Activated B cell treated with CpG ODN at 0.5 μM for 24 hours (primary cell): ENCODE results near the gene ZNF514. TPM values are rescaled to one million over a fixed set of nuclear protein-coding genes. Genes with fewer than 3 reads are reported as not detected.
"Not testable (repeated sequence)": the region's sequence is repeated elsewhere in the genome, so short reads cannot be mapped to it uniquely, and the experiment has no call there.

Source experiments
- ATAC-seq: fragments of 200-7000 bp; cut with Tn5 transposase; one replicate; pipeline ENCODE4 v1.10.0; 2021; ENCODE audit warnings: low read depth, mild to moderate bottlenecking, moderate library complexity
- CTCF ChIA-PET: fragments of 350-600 bp; sonication (Branson Sonifier 250); formaldehyde crosslinking; loops from one replicate; lab custom pipeline; 2021; ENCODE audit warnings: antibody characterized with exemption; lab: Charles Lee
- POLR2A ChIA-PET: fragments of 350-600 bp; sonication (Branson Sonifier 250); formaldehyde crosslinking; loops from one replicate; lab custom pipeline; 2021; ENCODE audit warnings: antibody characterized with exemption; lab: Charles Lee
- DNase-seq: peaks from one replicate; pipeline ENCODE4 v3.0.0; 2022
- H3K27ac Mint-ChIP-seq: one replicate; pipeline ENCODE4 v1.8.0; 2020; ENCODE audit warnings: mixed read lengths
- H3K27me3 Mint-ChIP-seq: one replicate; pipeline ENCODE4 v1.8.0; 2021; ENCODE audit warnings: mixed read lengths
- H3K36me3 Mint-ChIP-seq: one replicate; pipeline ENCODE4 v1.8.0; 2021; ENCODE audit warnings: low read depth, mixed read lengths
- H3K4me1 Mint-ChIP-seq: one replicate; pipeline ENCODE4 v1.8.0; 2021; ENCODE audit warnings: mixed read lengths
- H3K4me3 Mint-ChIP-seq: one replicate; pipeline ENCODE4 v1.8.0; 2020; ENCODE audit warnings: mild to moderate bottlenecking, mixed read lengths
- H3K9me3 Mint-ChIP-seq: one replicate; pipeline ENCODE4 v1.8.0; 2020; ENCODE audit warnings: mixed read lengths
- intact Hi-C: fragments of 100-400 bp; cut with micrococcal nuclease; formaldehyde crosslinking; loops from one replicate; pipeline ENCODE4 v1.15.1; 2024
- total RNA-seq: library from RNA; stranded (reverse); gene quantifications from 2 replicates; pipeline ENCODE4 v1.2.3, GENCODE V29; 2022
- TF ChIP-seq, protein P1 (sequence below): fragments of 200-600 bp; IDR thresholded peaks from one replicate; pipeline ENCODE4 v1.8.0; 2022; ENCODE audit warnings: antibody characterized with exemption, mild to moderate bottlenecking

The ZNF514 gene
- total RNA-seq, 1 donor from 2014 or later, result 24.7 TPM

DNA sequence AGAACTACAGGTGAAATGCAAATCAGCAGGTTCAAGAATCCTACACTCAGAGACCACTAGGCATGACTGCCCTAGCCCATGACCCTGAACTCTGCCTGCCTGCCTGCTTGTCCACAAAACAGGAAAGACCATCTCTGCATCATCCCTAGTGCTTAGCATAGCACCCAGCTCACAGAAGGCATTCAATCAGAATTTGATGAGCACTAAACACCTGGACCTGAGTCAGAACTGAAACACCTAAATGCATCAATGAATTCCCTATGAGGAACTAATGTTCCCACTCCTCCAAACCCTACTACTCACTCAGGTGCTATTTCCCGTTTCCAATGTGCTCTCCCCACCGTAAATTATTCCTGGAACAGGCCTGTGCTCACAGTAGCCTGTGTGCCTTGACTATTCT, 59.7 kb downstream of the ZNF514 start:
- TF ChIP-seq, protein P1, sequence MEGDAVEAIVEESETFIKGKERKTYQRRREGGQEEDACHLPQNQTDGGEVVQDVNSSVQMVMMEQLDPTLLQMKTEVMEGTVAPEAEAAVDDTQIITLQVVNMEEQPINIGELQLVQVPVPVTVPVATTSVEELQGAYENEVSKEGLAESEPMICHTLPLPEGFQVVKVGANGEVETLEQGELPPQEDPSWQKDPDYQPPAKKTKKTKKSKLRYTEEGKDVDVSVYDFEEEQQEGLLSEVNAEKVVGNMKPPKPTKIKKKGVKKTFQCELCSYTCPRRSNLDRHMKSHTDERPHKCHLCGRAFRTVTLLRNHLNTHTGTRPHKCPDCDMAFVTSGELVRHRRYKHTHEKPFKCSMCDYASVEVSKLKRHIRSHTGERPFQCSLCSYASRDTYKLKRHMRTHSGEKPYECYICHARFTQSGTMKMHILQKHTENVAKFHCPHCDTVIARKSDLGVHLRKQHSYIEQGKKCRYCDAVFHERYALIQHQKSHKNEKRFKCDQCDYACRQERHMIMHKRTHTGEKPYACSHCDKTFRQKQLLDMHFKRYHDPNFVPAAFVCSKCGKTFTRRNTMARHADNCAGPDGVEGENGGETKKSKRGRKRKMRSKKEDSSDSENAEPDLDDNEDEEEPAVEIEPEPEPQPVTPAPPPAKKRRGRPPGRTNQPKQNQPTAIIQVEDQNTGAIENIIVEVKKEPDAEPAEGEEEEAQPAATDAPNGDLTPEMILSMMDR, result no peak
- peaks cover 80% of the 10 kb centered on the region for H3K36me3 Mint-ChIP-seq
- no peak overlapping the region for H3K4me3 Mint-ChIP-seq
- H3K27ac Mint-ChIP-seq, result no peak overlapping the region
- intact Hi-C loops, result no loop called here
- ChIA-PET CTCF (no interaction called here), POLR2A (no interaction called here)
- ATAC-seq (no peak), DNase-seq (no peak)
- no peaks in the 10 kb centered on the region for H3K4me1 Mint-ChIP-seq
- no peaks in the 10 kb centered on the region for H3K27me3 Mint-ChIP-seq
- no peaks in the 10 kb centered on the region for H3K9me3 Mint-ChIP-seq

DNA sequence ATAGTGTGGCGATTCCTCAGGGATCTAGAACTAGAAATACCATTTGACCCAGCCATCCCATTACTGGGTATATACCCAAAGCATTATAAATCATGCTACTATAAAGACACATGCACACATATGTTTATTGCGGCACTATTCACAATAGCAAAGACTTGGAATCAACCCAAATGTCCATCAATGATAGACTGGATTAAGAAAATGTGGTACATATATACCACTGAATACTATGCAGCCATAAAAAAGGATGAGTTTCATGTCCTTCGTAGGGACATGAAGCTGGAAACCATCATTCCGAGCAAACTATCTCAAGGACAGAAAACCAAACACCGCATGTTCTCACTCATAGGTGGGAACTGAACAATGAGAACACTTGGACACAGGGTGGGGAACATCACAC, 61.4 kb downstream of the ZNF514 start:
- H3K4me1 Mint-ChIP-seq, POLR2A ChIA-PET, H3K4me3 Mint-ChIP-seq, H3K27me3 Mint-ChIP-seq, CTCF ChIA-PET, H3K9me3 Mint-ChIP-seq, ATAC-seq, intact Hi-C loops, DNase-seq, H3K27ac Mint-ChIP-seq: not testable (repeated sequence)
- peaks cover 84% of the 10 kb centered on the region for H3K36me3 Mint-ChIP-seq

Other genes starting within 250 kb of the ZNF514 start
- not detected in 2 replicates for gene MAL, start 134.1 kb downstream of the ZNF514 start, total RNA-seq
- 44.4 and 44.9 TPM in 2 replicates for gene MRPS5, start 38.0 kb downstream of the ZNF514 start, total RNA-seq
- 4.9 and 5.3 TPM in 2 replicates for gene ZNF2, start 6.0 kb upstream of the ZNF514 start, total RNA-seq
- 4.0 and 4.3 TPM in 2 replicates for gene ZNF892, start 47.7 kb upstream of the ZNF514 start, total RNA-seq
- gene PROM2, start 114.6 kb upstream of the ZNF514 start, total RNA-seq, result 0.12 and 0.93 TPM in 2 replicates
- not detected in 2 replicates for gene KCNIP3, start 137.5 kb upstream of the ZNF514 start, total RNA-seq
- 16.8 and 23.4 TPM in 2 replicates for gene FAHD2A, start 242.9 kb upstream of the ZNF514 start, total RNA-seq